Vagina (tissue), 2 donors: ENCODE measurements around the gene MLN.

Experiments used
- POLR2A ChIP-seq, 2 donors: fragments of 450-650 bp; IDR thresholded peaks; one replicate each; pipeline ENCODE4 v1.6.1; 2017; ENCODE audit warnings: antibody characterized with exemption in 2 of 2, mild to moderate bottlenecking in 2 of 2, moderate library complexity in 2 of 2
- POLR2AphosphoS5 ChIP-seq, 2 donors: sonication (generic); formaldehyde crosslinking; IDR thresholded peaks; one replicate each; pipeline ENCODE4 v1.9.0; 2017; ENCODE audit warnings: antibody characterized with exemption in 2 of 2, mild to moderate bottlenecking in 2 of 2, low read depth in 1 of 2; ENCODE audit not compliant: insufficient read depth in 1 of 2
- TF ChIP-seq, protein P1 (sequence below), 3 experiments: fragments of 450-650 bp in 2 of 3; fragments of 200-600 bp in 1 of 3; sonication (generic) in 1 of 3; IDR thresholded peaks; one replicate each; pipeline ENCODE4 v1.5.1; 2017 to 2019; ENCODE audit warnings: antibody characterized with exemption in 3 of 3, mild to moderate bottlenecking in 2 of 3, moderate library complexity in 2 of 3

DNA sequence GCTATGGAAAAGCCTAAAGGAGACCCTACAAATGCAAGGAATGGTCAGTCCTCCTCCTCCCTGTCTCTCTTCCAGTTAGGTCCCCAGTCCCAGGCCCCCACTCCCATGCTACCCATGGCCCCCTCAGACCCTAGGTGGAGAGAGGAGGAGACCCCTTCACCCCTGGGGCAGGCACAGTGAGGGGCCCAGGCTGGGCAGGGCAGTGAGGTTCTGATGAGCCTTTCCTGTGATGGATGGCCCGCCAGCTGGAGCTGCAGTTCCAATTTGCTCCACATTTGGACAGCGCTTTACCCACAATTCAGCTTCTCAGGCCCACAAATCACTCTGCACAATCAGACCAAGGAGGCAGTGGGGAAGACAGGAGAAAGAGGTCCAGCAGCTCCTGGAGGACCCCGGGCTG is 37.3 kb upstream of the MLN start:
- TF ChIP-seq, protein P1, sequence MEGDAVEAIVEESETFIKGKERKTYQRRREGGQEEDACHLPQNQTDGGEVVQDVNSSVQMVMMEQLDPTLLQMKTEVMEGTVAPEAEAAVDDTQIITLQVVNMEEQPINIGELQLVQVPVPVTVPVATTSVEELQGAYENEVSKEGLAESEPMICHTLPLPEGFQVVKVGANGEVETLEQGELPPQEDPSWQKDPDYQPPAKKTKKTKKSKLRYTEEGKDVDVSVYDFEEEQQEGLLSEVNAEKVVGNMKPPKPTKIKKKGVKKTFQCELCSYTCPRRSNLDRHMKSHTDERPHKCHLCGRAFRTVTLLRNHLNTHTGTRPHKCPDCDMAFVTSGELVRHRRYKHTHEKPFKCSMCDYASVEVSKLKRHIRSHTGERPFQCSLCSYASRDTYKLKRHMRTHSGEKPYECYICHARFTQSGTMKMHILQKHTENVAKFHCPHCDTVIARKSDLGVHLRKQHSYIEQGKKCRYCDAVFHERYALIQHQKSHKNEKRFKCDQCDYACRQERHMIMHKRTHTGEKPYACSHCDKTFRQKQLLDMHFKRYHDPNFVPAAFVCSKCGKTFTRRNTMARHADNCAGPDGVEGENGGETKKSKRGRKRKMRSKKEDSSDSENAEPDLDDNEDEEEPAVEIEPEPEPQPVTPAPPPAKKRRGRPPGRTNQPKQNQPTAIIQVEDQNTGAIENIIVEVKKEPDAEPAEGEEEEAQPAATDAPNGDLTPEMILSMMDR (IDR thresholded peaks at IDR 0.05), result no peak
- TF ChIP-seq POLR2A (IDR thresholded peaks at IDR 0.05), result no peak
- no peak for TF ChIP-seq POLR2AphosphoS5 (IDR thresholded peaks at IDR 0.05; ENCODE audit: insufficient read depth in 1 of 2, low read depth in 1 of 2)
